ENCODE results near the gene CRYBB1. TPM values are rescaled to one million over a fixed set of nuclear protein-coding genes. Genes with fewer than 3 reads are reported as not detected.

CRYBB1 gene
- total and polyA plus RNA-seq, 2 of the 13 experiments (the other 11 are each of a cell fraction or from before 2014, with no cell fraction given), result not detected

GRCh38 chr22:26624803-26625202 lies 7.0 kb upstream of the CRYBB1 start:
- in situ Hi-C loops (cut with HindIII; ENCODE audit: extremely low pct_ligation_motif_present, low pct_unique_long_range_greater_than_20kb) (no loop called here), intact Hi-C loops (cut with micrococcal nuclease; ENCODE audit: unreplicated experiment) (no loop called here)
- Histone ChIP-seq H3K36me3 (replicated peaks in 1 of 2; ENCODE audit: control insufficient read depth in 1 of 2, insufficient read depth in 2 of 2, low read length in 2 of 2) (no peaks in the 10 kb centered on the region), H3K27ac (ENCODE audit: extremely low read length, insufficient read depth, low read length) (no peak overlapping the region), H2AFZ (ENCODE audit: low read length) (no peak overlapping the region), H3K9me3 (ENCODE audit: low read length) (no peaks in the 10 kb centered on the region), H3K9ac (ENCODE audit: insufficient read depth, low read depth, low read length) (no peak overlapping the region), H4K20me1 (ENCODE audit: insufficient read depth, low read length) (no peaks in the 10 kb centered on the region), H3K4me3 (replicated peaks in 1 of 3; ENCODE audit: insufficient read depth in 1 of 3, low read depth in 2 of 3, low read length in 3 of 3) (no peak overlapping the region), H3K79me2 (ENCODE audit: insufficient read depth, low read length) (no peaks in the 10 kb centered on the region), H3K27me3 (ENCODE audit: control insufficient read depth in 1 of 2, insufficient read depth in 2 of 2, low read length in 2 of 2) (peaks cover 0 to 19% of the 10 kb centered on the region in 2 experiments; a peak in 3 of 5 replicates), H3K4me2 (ENCODE audit: low read depth, low read length) (no peak overlapping the region), H3K4me1 (ENCODE audit: insufficient read depth, low read length) (no peaks in the 10 kb centered on the region)
- ChIA-PET POLR2A (no interaction called here), CTCF (ENCODE audit: low intra/inter-chr PET ratio, low total read pairs) (no interaction called here)
- FAIRE-seq, result no peak
- ATAC-seq, result no peak
- TF ChIP-seq ISX (CRISPR knock-in tag; conservative IDR thresholded peaks at IDR 0.05) (no peak), TOE1 (CRISPR knock-in tag; IDR thresholded peaks at IDR 0.05) (no peak), ZNF891 (CRISPR knock-in tag; IDR thresholded peaks at IDR 0.05) (no peak), FOXC1 (CRISPR knock-in tag; IDR thresholded peaks at IDR 0.05; ENCODE audit: borderline replicate concordance) (no peak)
- 61% methylated on average over 6 of the region's 12 CpGs for WGBS (ENCODE audit: low lambda C conversion rate)
- DNase-seq (ENCODE audit: low spot score), result no peak
- no TSS peak for BruUV-seq (replicated peaks)

- Histone ChIP-seq H4K20me1 (ENCODE audit: insufficient read depth, low read length) (no peaks in the 10 kb centered on the region), H2AFZ (ENCODE audit: low read length) (no peak overlapping the region), H3K9me3 (ENCODE audit: low read length) (no peaks in the 10 kb centered on the region), H3K9ac (ENCODE audit: insufficient read depth, low read depth, low read length) (no peak overlapping the region), H3K4me2 (ENCODE audit: low read depth, low read length) (no peak overlapping the region), H3K27me3 (ENCODE audit: control insufficient read depth in 1 of 2, insufficient read depth in 2 of 2, low read length in 2 of 2) (peaks cover 0 to 18% of the 10 kb centered on the region in 2 experiments; a peak in 2 of 5 replicates), H3K4me1 (ENCODE audit: insufficient read depth, low read length) (no peaks in the 10 kb centered on the region), H3K27ac (ENCODE audit: extremely low read length, insufficient read depth, low read length) (no peak overlapping the region), H3K79me2 (ENCODE audit: insufficient read depth, low read length) (no peaks in the 10 kb centered on the region), H3K4me3 (replicated peaks in 1 of 3; ENCODE audit: insufficient read depth in 1 of 3, low read depth in 2 of 3, low read length in 3 of 3) (no peak overlapping the region), H3K36me3 (replicated peaks in 1 of 2; ENCODE audit: control insufficient read depth in 1 of 2, insufficient read depth in 2 of 2, low read length in 2 of 2) (no peaks in the 10 kb centered on the region)
- FAIRE-seq, result no peak
- 0% methylated on average over 1 of the region's 1 CpG for WGBS (ENCODE audit: low lambda C conversion rate)
- no TSS peak for BruUV-seq (replicated peaks)
- in situ Hi-C loops (cut with HindIII; ENCODE audit: extremely low pct_ligation_motif_present, low pct_unique_long_range_greater_than_20kb) (no loop called here), intact Hi-C loops (cut with micrococcal nuclease; ENCODE audit: unreplicated experiment) (no loop called here)
- no peak for DNase-seq (ENCODE audit: low spot score)
- no peak for TF ChIP-seq FOXK2 (IDR thresholded peaks at IDR 0.05)
- TF ChIP-seq TSC22D2 (CRISPR knock-in tag; IDR thresholded peaks at IDR 0.05; ENCODE audit: borderline replicate concordance), result no peak
- no peak for TF ChIP-seq BORCS8-MEF2B (CRISPR knock-in tag; IDR thresholded peaks at IDR 0.05)
- no peak for TF ChIP-seq TMF1 (CRISPR knock-in tag; IDR thresholded peaks at IDR 0.05; ENCODE audit: low read depth)
- POLR2A ChIA-PET, result no interaction called here
- CTCF ChIA-PET (ENCODE audit: low intra/inter-chr PET ratio, low total read pairs), result no interaction called here
- no peak for ATAC-seq
Measured at GRCh38 chr22:26623984-26624383, 6.2 kb upstream of the CRYBB1 start.
